Measurements from ENCODE around the gene FOXP1. TPM values are rescaled to one million over a fixed set of nuclear protein-coding genes. Genes with fewer than 3 reads are reported as not detected.

Gene FOXP1
- polyA plus RNA-seq, 1 donor (not counting 4 experiments of a cell fraction or from before 2014, with no cell fraction given): 14.6 TPM

- dilution Hi-C loops (cut with MboI; ENCODE audit: extremely low pct_ligation_motif_present, low sequenced_read_pairs): no loop called here
- Histone ChIP-seq H3K4me3 (ENCODE audit: control insufficient read depth in 2 of 3, extremely low read depth in 1 of 3, insufficient read depth in 2 of 3, low read depth in 1 of 3, low read length in 3 of 3) (no peak overlapping the region), H2AFZ (ENCODE audit: control insufficient read depth, low read length) (no peak overlapping the region), H3K9me3 (ENCODE audit: control insufficient read depth, low read depth, low read length) (no peaks in the 10 kb centered on the region), H3K4me1 (ENCODE audit: control insufficient read depth, extremely low read depth, insufficient read depth, low read length) (peaks cover 9% of the 10 kb centered on the region), H3K9me1 (ENCODE audit: control insufficient read depth, extremely low read depth, insufficient read depth, low read length) (no peaks in the 10 kb centered on the region), H3K36me3 (ENCODE audit: control insufficient read depth in 2 of 2, extremely low read depth in 1 of 2, insufficient read depth in 2 of 2, low read length in 2 of 2) (no peaks in the 10 kb centered on the region), H3K27ac (ENCODE audit: control insufficient read depth, insufficient read depth, low read length) (no peak overlapping the region), H3K79me2 (ENCODE audit: control insufficient read depth, insufficient read depth, low read length) (no peaks in the 10 kb centered on the region), H3K9ac (ENCODE audit: control insufficient read depth, extremely low read depth, insufficient read depth, low read length) (no peak overlapping the region), H4K20me1 (ENCODE audit: control insufficient read depth, extremely low read depth, insufficient read depth, low read length) (no peaks in the 10 kb centered on the region), H3K4me2 (ENCODE audit: control insufficient read depth, extremely low read depth, insufficient read depth, low read depth, low read length) (no peak overlapping the region), H3K27me3 (ENCODE audit: control insufficient read depth, extremely low read depth, insufficient read depth, low read length) (no peaks in the 10 kb centered on the region)
- no peak for FAIRE-seq
- DNase-seq (ENCODE audit: low read depth, low spot score): no peak
- no peak for TF ChIP-seq CTCF (optimal IDR thresholded peaks at IDR 0.05 in 1 of 3, IDR thresholded peaks at IDR 0.05 in 1 of 3, conservative IDR thresholded peaks at IDR 0.05 in 1 of 3; ENCODE audit: extremely low read depth in 1 of 3, insufficient read depth in 2 of 3, low read length in 3 of 3)
- TF ChIP-seq EZH2 (IDR thresholded peaks at IDR 0.05; ENCODE audit: low read length): no peak
These were observed 23.1 kb upstream of the FOXP1 start for GRCh38 chr3:71606582-71606981.

- Histone ChIP-seq H3K27ac (ENCODE audit: control insufficient read depth, insufficient read depth, low read length) (no peak overlapping the region), H4K20me1 (ENCODE audit: control insufficient read depth, extremely low read depth, insufficient read depth, low read length) (no peaks in the 10 kb centered on the region), H3K27me3 (ENCODE audit: control insufficient read depth, extremely low read depth, insufficient read depth, low read length) (no peaks in the 10 kb centered on the region), H3K79me2 (ENCODE audit: control insufficient read depth, insufficient read depth, low read length) (no peaks in the 10 kb centered on the region), H3K9me1 (ENCODE audit: control insufficient read depth, extremely low read depth, insufficient read depth, low read length) (no peaks in the 10 kb centered on the region), H3K4me1 (ENCODE audit: control insufficient read depth, extremely low read depth, insufficient read depth, low read length) (peaks cover 11% of the 10 kb centered on the region), H3K9ac (ENCODE audit: control insufficient read depth, extremely low read depth, insufficient read depth, low read length) (no peak overlapping the region), H3K4me3 (ENCODE audit: control insufficient read depth in 2 of 3, extremely low read depth in 1 of 3, insufficient read depth in 2 of 3, low read depth in 1 of 3, low read length in 3 of 3) (no peak overlapping the region), H3K4me2 (ENCODE audit: control insufficient read depth, extremely low read depth, insufficient read depth, low read depth, low read length) (no peak overlapping the region), H3K9me3 (ENCODE audit: control insufficient read depth, low read depth, low read length) (no peaks in the 10 kb centered on the region), H2AFZ (ENCODE audit: control insufficient read depth, low read length) (no peak overlapping the region), H3K36me3 (ENCODE audit: control insufficient read depth in 2 of 2, extremely low read depth in 1 of 2, insufficient read depth in 2 of 2, low read length in 2 of 2) (no peaks in the 10 kb centered on the region)
- no peak for DNase-seq (ENCODE audit: low read depth, low spot score)
- TF ChIP-seq CTCF (optimal IDR thresholded peaks at IDR 0.05 in 1 of 3, IDR thresholded peaks at IDR 0.05 in 1 of 3, conservative IDR thresholded peaks at IDR 0.05 in 1 of 3; ENCODE audit: extremely low read depth in 1 of 3, insufficient read depth in 2 of 3, low read length in 3 of 3) (no peak), EZH2 (IDR thresholded peaks at IDR 0.05; ENCODE audit: low read length) (no peak)
- dilution Hi-C loops (cut with MboI; ENCODE audit: extremely low pct_ligation_motif_present, low sequenced_read_pairs): no loop called here
- FAIRE-seq: peak; percentile 51
These were observed 18.7 kb upstream of the FOXP1 start for GRCh38 chr3:71602256-71602655.

Measured in keratinocyte (primary cell).